Smooth muscle cell (in vitro differentiated cells): ENCODE results near the gene CDADC1. TPM values are rescaled to one million over a fixed set of nuclear protein-coding genes. Genes with fewer than 3 reads are reported as not detected.
"Not testable (repeated sequence)": the region's sequence is repeated elsewhere in the genome, so short reads cannot be mapped to it uniquely, and the experiment has no call there.

Source experiments
- DNase-seq: peaks from one replicate; lab custom pipeline; 2025; ENCODE audit not compliant: unreplicated experiment; lab: John Stamatoyannopoulos, UW
- H2AFZ ChIP-seq: fragments of 200-600 bp; sonication (generic); 2 replicates; pipeline ENCODE4 v1.6.0; 2016; ENCODE audit warnings: antibody characterized with exemption, low read depth, mild to moderate bottlenecking
- H3F3A ChIP-seq: fragments of 200-600 bp; sonication (generic); 2 replicates; pipeline ENCODE4 v1.6.0; 2017; ENCODE audit warnings: antibody characterized with exemption, low read depth
- H3K27ac ChIP-seq: fragments of 200-600 bp; sonication (generic); 2 replicates; pipeline ENCODE4 v1.5.1; 2016; ENCODE audit warnings: low read depth, mild to moderate bottlenecking
- H3K27me3 ChIP-seq: fragments of 200-600 bp; sonication (generic); 2 replicates; pipeline ENCODE4 v1.6.1; 2016; ENCODE audit warnings: low read depth, mild to moderate bottlenecking
- H3K36me3 ChIP-seq: fragments of 200-600 bp; sonication (generic); 2 replicates; pipeline ENCODE4 v1.5.1; 2016; ENCODE audit warnings: low read depth
- H3K4me1 ChIP-seq: fragments of 200-600 bp; sonication (generic); 2 replicates; pipeline ENCODE4 v1.5.1; 2016; ENCODE audit warnings: low read depth
- H3K4me2 ChIP-seq: fragments of 200-600 bp; sonication (generic); 2 replicates; pipeline ENCODE4 v1.6.0; 2016; ENCODE audit warnings: mild to moderate bottlenecking
- H3K4me3 ChIP-seq: fragments of 200-600 bp; sonication (generic); 2 replicates; pipeline ENCODE4 v1.5.1; 2016; ENCODE audit warnings: mild to moderate bottlenecking
- H3K79me2 ChIP-seq: fragments of 200-600 bp; sonication (generic); 2 replicates; pipeline ENCODE4 v1.6.0; 2016; ENCODE audit warnings: low read depth, mild to moderate bottlenecking
- H3K9ac ChIP-seq: fragments of 200-600 bp; sonication (generic); 2 replicates; pipeline ENCODE4 v1.6.0; 2016; ENCODE audit warnings: low read depth
- H3K9me3 ChIP-seq: fragments of 200-600 bp; sonication (generic); replicated peaks from 2 replicates; pipeline ENCODE4 v1.5.1; 2016; ENCODE audit warnings: low read depth
- H4K20me1 ChIP-seq: fragments of 200-600 bp; sonication (generic); 2 replicates; pipeline ENCODE4 v1.6.0; 2016; ENCODE audit warnings: low read depth
- WGBS: methylation state at CpG from one replicate; pipeline ENCODE4 v1.1.7; 2016; ENCODE audit warnings: low lambda C conversion rate; 5-methylcytosine and 5-hydroxymethylcytosine counted together
- polyA plus RNA-seq: library from polyadenylated mRNA; unstranded; fragments of >200 nt; fragmentation: Nextera tagmentation; extraction: Ambion mirVana; gene quantifications from 2 replicates; pipeline ENCODE4 v1.2.1, GENCODE V29; 2016
- total RNA-seq: library from RNA; depleted of rRNA; stranded (reverse); fragments of >200 nt; gene quantifications from 2 replicates; pipeline ENCODE4 v1.2.3, GENCODE V29; 2014
- TF ChIP-seq, protein P1 (sequence below): fragments of 200-600 bp; sonication (generic); IDR thresholded peaks from 2 replicates; pipeline ENCODE4 v1.5.1; 2017; ENCODE audit warnings: borderline replicate concordance, mild to moderate bottlenecking, antibody characterized with exemption; ENCODE audit not compliant: insufficient read depth, poor library complexity, severe bottlenecking

CDADC1 gene
- total and polyA plus RNA-seq, 2 experiments from 2014 or later = 11.1 to 22.6 TPM

DNA sequence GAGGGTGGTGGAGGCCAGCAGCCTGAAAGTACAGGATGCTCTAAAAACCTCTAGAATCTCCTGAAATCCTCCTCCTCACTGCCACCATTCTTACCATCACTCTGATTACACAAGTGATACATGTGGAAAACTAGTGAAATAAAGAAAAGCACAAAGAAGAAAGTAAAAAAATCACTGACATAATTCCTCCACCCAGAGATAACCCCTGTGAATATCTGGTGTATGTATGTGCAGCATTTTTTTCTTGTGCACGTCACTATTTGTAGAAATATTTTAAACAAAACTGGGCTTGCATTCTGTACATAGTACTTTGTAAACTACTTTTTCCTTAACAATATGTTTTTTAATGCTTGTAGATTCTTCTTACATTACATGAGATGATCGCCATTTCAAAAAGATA is 73.2 kb downstream of the CDADC1 start:
- Histone ChIP-seq H3K4me1 (no peaks in the 10 kb centered on the region), H3K27me3 (no peaks in the 10 kb centered on the region), H3K36me3 (no peaks in the 10 kb centered on the region), H3K9me3 (no peaks in the 10 kb centered on the region), H3K4me2 (peak overlapping the region; percentile 49), H3K27ac (peak overlapping the region; percentile 74), H2AFZ (no peak overlapping the region), H3K4me3 (no peak overlapping the region), H3K9ac (no peak overlapping the region), H4K20me1 (no peaks in the 10 kb centered on the region), H3F3A (no peaks in the 10 kb centered on the region), H3K79me2 (no peaks in the 10 kb centered on the region)
- WGBS = 76% methylated on average over 2 of the region's 2 CpGs
- DNase-seq = no peak
- TF ChIP-seq, protein P1, sequence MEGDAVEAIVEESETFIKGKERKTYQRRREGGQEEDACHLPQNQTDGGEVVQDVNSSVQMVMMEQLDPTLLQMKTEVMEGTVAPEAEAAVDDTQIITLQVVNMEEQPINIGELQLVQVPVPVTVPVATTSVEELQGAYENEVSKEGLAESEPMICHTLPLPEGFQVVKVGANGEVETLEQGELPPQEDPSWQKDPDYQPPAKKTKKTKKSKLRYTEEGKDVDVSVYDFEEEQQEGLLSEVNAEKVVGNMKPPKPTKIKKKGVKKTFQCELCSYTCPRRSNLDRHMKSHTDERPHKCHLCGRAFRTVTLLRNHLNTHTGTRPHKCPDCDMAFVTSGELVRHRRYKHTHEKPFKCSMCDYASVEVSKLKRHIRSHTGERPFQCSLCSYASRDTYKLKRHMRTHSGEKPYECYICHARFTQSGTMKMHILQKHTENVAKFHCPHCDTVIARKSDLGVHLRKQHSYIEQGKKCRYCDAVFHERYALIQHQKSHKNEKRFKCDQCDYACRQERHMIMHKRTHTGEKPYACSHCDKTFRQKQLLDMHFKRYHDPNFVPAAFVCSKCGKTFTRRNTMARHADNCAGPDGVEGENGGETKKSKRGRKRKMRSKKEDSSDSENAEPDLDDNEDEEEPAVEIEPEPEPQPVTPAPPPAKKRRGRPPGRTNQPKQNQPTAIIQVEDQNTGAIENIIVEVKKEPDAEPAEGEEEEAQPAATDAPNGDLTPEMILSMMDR = no peak

DNA sequence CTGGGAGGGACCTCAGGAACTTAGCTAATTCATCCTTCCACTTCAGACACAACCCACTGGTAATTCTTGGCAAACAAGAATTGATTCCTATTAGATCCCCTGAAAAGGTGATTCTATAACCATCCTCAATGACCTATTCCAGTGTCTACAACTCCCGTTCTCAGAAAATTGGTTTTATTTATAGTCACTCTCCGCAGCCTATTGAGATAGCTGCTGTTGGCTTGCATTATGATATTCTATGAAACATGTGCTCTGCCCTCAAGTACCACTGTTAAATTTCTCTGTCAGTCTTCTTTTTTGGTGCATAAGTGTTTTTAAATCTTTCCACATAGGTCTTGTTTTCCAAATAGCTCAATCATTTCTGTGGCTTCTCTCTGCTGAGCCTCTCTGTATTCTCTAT is 75.0 kb downstream of the CDADC1 start:
- H3K27ac ChIP-seq = peak overlapping the region; percentile 74
- H3K4me3 ChIP-seq = no peak overlapping the region
- no peak overlapping the region for H3K4me2 ChIP-seq
- DNase-seq = no peak
- no peaks in the 10 kb centered on the region for H3F3A ChIP-seq
- no peaks in the 10 kb centered on the region for H3K4me1 ChIP-seq
- no peaks in the 10 kb centered on the region for H3K79me2 ChIP-seq
- no peaks in the 10 kb centered on the region for H3K9me3 ChIP-seq
- H2AFZ ChIP-seq = no peak overlapping the region
- H3K9ac ChIP-seq = no peak overlapping the region
- H3K36me3 ChIP-seq = no peaks in the 10 kb centered on the region
- no peaks in the 10 kb centered on the region for H3K27me3 ChIP-seq
- TF ChIP-seq, protein P1 = no peak
- WGBS = 100% methylated on average over 2 of the region's 2 CpGs
- no peaks in the 10 kb centered on the region for H4K20me1 ChIP-seq

DNA sequence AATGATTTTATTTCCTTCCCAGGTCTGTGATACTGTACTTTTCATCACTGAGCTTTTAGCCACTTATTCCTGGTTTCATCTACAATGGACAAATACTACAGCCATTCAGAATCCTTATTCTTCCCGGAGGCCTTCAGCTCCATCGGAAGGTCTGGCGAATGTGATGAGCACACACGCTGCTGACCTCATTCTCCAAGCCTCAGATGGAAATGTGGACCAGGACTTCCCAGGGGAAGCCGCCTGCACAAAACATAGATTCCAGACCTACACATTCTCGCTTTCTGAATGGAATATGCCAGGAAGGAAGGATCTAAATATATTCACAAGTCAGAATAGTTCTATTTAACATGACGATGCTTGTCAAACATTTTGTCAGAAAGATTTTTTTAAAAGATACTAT is 75.6 kb downstream of the CDADC1 start:
- no peaks in the 10 kb centered on the region for H3K79me2 ChIP-seq
- H3K4me2 ChIP-seq = no peak overlapping the region
- no peak overlapping the region for H3K9ac ChIP-seq
- H3K27me3 ChIP-seq = no peaks in the 10 kb centered on the region
- DNase-seq = no peak
- H3K4me3 ChIP-seq = no peak overlapping the region
- H3K27ac ChIP-seq = no peak overlapping the region
- no peaks in the 10 kb centered on the region for H3K36me3 ChIP-seq
- 95% methylated on average over 7 of the region's 7 CpGs for WGBS
- no peaks in the 10 kb centered on the region for H3K9me3 ChIP-seq
- H3F3A ChIP-seq = no peaks in the 10 kb centered on the region
- TF ChIP-seq, protein P1 = no peak
- H4K20me1 ChIP-seq = no peaks in the 10 kb centered on the region
- H3K4me1 ChIP-seq = no peaks in the 10 kb centered on the region
- no peak overlapping the region for H2AFZ ChIP-seq

DNA sequence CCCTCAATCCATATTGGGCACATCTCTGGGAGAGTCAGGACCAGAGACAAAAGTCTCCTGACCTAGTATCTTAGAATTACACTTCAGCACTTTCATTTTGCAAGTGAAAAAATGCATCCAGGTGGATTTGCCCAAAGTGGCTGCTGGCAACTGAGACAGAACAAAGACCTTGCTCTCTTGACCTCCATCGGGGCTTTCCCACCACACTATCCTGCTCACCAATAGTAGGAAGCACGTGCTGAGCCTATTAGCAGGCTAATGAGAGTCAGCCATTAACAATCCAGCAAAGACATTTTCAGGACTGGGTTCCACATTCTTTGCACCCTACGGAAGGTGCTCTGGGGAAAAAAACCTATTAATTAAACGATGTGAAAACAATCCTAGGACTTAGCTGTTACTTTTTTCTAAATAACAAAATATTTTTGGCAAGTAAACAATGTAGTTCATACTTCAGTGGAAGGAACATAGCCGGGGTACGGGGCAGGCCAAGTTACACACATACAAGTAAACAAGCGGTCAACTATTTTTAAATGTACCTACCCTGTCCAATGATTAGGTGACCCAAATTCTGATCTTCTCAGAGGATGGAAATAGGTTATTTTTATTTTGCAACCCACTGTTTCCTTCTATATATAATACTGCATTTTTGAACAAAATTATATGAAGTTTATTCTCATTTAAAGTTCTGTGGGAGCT is 78.6 kb downstream of the CDADC1 start:
- H3K4me1 ChIP-seq = no peaks in the 10 kb centered on the region
- no peak overlapping the region for H3K4me3 ChIP-seq
- no peaks in the 10 kb centered on the region for H4K20me1 ChIP-seq
- no peaks in the 10 kb centered on the region for H3K27me3 ChIP-seq
- no peaks in the 10 kb centered on the region for H3K36me3 ChIP-seq
- H3K27ac ChIP-seq = no peak overlapping the region
- H3F3A ChIP-seq = no peaks in the 10 kb centered on the region
- WGBS = 95% methylated on average over 7 of the region's 7 CpGs
- H2AFZ ChIP-seq = no peak overlapping the region
- no peak for DNase-seq
- no peak overlapping the region for H3K4me2 ChIP-seq
- H3K79me2 ChIP-seq = no peaks in the 10 kb centered on the region
- H3K9me3 ChIP-seq = no peaks in the 10 kb centered on the region
- TF ChIP-seq, protein P1 = no peak
- no peak overlapping the region for H3K9ac ChIP-seq

DNA sequence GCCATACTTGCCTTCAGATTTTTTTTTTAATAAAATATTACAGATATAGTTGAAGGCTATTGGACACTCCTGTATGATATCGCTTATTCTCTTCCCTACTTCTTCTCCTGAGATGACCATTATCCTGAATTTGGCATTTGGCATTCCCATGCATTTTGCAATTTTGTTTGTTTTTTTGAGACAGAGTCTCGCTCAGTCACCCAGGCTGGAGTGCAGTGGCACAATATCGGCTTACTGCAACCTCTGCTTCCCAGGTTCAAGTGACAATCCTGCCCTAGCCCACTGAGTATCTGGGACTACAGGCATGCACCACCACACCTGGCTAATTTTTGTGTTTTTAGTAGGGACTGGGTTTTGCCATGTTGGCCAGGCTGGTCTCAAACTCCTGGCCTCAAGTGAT is 79.4 kb downstream of the CDADC1 start:
- H3K36me3 ChIP-seq, H3F3A ChIP-seq, H4K20me1 ChIP-seq, H3K9me3 ChIP-seq, H2AFZ ChIP-seq, H3K4me1 ChIP-seq, DNase-seq, H3K9ac ChIP-seq, H3K4me2 ChIP-seq, H3K4me3 ChIP-seq, H3K27ac ChIP-seq, H3K79me2 ChIP-seq, H3K27me3 ChIP-seq: not testable (repeated sequence)
- WGBS = 100% methylated on average over 3 of the region's 3 CpGs
